Keratinocyte (primary cell): ENCODE data around the gene CDKAL1. TPM values are rescaled to one million over a fixed set of nuclear protein-coding genes. Genes with fewer than 3 reads are reported as not detected.

ENCODE experiments used
- DNase-seq: peaks from one replicate; pipeline ENCODE4 v3.0.0-alpha.2; 2011; ENCODE audit warnings: low read depth, missing footprints, low spot score
- FAIRE-seq: peaks from 2 replicates; lab custom pipeline; 2011; peaks lifted over from hg19 to GRCh38; lab: Jason Lieb, UNC
- H2AFZ ChIP-seq: 2 replicates; pipeline ENCODE4 v1.6.0; 2012; ENCODE audit warnings: low read length, control low read depth, inconsistent platforms; ENCODE audit not compliant: control insufficient read depth
- H3K27ac ChIP-seq: 2 replicates; pipeline ENCODE4 v1.5.1; 2011; ENCODE audit warnings: low read length; ENCODE audit not compliant: control insufficient read depth, insufficient read depth
- H3K27me3 ChIP-seq: 3 replicates; pipeline ENCODE4 v1.6.0; 2011; ENCODE audit warnings: low read length; ENCODE audit not compliant: control insufficient read depth, insufficient read depth; ENCODE audit errors: extremely low read depth
- H3K36me3 ChIP-seq, 2 experiments: 2 replicates in 1 of 2; 3 replicates in 1 of 2; pipeline ENCODE4 v1.5.1; 2011; ENCODE audit warnings: low read length in 2 of 2, mild to moderate bottlenecking in 1 of 2; ENCODE audit not compliant: control insufficient read depth in 2 of 2, insufficient read depth in 2 of 2; ENCODE audit errors: extremely low read depth in 1 of 2
- H3K4me1 ChIP-seq: 3 replicates; pipeline ENCODE4 v1.5.1; 2011; ENCODE audit warnings: low read length; ENCODE audit not compliant: control insufficient read depth, insufficient read depth; ENCODE audit errors: extremely low read depth
- H3K4me2 ChIP-seq: 3 replicates; pipeline ENCODE4 v1.6.0; 2011; ENCODE audit warnings: low read depth, low read length; ENCODE audit not compliant: control insufficient read depth, insufficient read depth; ENCODE audit errors: extremely low read depth
- H3K4me3 ChIP-seq, 3 experiments: fragments of 200-600 bp in 1 of 3; sonication (generic) in 1 of 3; 2 replicates in 2 of 3; 3 replicates in 1 of 3; pipeline ENCODE4 v1.5.1; 2011 to 2016; ENCODE audit warnings: low read length in 3 of 3, mild to moderate bottlenecking in 3 of 3, control low read depth in 2 of 3, inconsistent platforms in 1 of 3, low read depth in 1 of 3, mixed read lengths in 1 of 3, mixed run types in 1 of 3, moderate library complexity in 1 of 3; ENCODE audit not compliant: control insufficient read depth in 2 of 3, insufficient read depth in 2 of 3; ENCODE audit errors: extremely low read depth in 1 of 3
- H3K79me2 ChIP-seq: 2 replicates; pipeline ENCODE4 v1.6.0; 2012; ENCODE audit warnings: low read length; ENCODE audit not compliant: control insufficient read depth, insufficient read depth
- H3K9ac ChIP-seq: 3 replicates; pipeline ENCODE4 v1.6.0; 2011; ENCODE audit warnings: low read length; ENCODE audit not compliant: control insufficient read depth, insufficient read depth; ENCODE audit errors: extremely low read depth
- H3K9me1 ChIP-seq: 3 replicates; pipeline ENCODE4 v1.6.0; 2011; ENCODE audit warnings: low read length; ENCODE audit not compliant: control insufficient read depth, insufficient read depth; ENCODE audit errors: extremely low read depth
- H3K9me3 ChIP-seq: 2 replicates; pipeline ENCODE4 v1.5.1; 2012; ENCODE audit warnings: low read depth, low read length; ENCODE audit not compliant: control insufficient read depth
- H4K20me1 ChIP-seq: 3 replicates; pipeline ENCODE4 v1.6.0; 2011; ENCODE audit warnings: low read length; ENCODE audit not compliant: control insufficient read depth, insufficient read depth; ENCODE audit errors: extremely low read depth
- CTCF ChIP-seq, 3 experiments: IDR thresholded peaks in 1 of 3; conservative IDR thresholded peaks in 1 of 3; optimal IDR thresholded peaks in 1 of 3; 2 replicates in 2 of 3; 3 replicates in 1 of 3; pipeline versions ENCODE3 to v1.5.1; 2011; ENCODE audit warnings: low read length in 3 of 3, mild to moderate bottlenecking in 3 of 3, moderate library complexity in 2 of 3, control low read depth in 1 of 3, inconsistent platforms in 1 of 3; ENCODE audit not compliant: insufficient read depth in 2 of 3; ENCODE audit errors: extremely low read depth in 1 of 3
- EZH2 ChIP-seq: IDR thresholded peaks from one replicate; pipeline ENCODE4 v1.6.1; 2012; ENCODE audit warnings: inconsistent platforms, mild to moderate bottlenecking, low read length, moderate library complexity
- dilution Hi-C: fragments of 300-500 bp; cut with MboI; formaldehyde crosslinking; loops from one replicate; pipeline ENCODE4 v1.7.0; 2020; ENCODE audit warnings: low sequenced_read_pairs; ENCODE audit not compliant: extremely low pct_ligation_motif_present
- polyA plus RNA-seq, 5 experiments: library from polyadenylated mRNA; depleted of rRNA in 3 of 5; stranded (reverse) in 3 of 5; stranded (forward) in 1 of 5; unstranded in 1 of 5; fragments of >200 nt; gene quantifications; 1 replicate in 1 of 5; 2 replicates in 3 of 5; 3 replicates in 1 of 5; pipeline versions ENCODE4 v1.2.1 to v1.2.3, GENCODE V29; 2011 to 2012; ENCODE audit warnings: missing spikeins in 2 of 5, low read depth in 1 of 5, low replicate concordance in 1 of 5

Gene CDKAL1
- polyA plus RNA-seq, 1 donor (not counting 4 experiments of a cell fraction or from before 2014, with no cell fraction given), result 5.6 TPM

DNA sequence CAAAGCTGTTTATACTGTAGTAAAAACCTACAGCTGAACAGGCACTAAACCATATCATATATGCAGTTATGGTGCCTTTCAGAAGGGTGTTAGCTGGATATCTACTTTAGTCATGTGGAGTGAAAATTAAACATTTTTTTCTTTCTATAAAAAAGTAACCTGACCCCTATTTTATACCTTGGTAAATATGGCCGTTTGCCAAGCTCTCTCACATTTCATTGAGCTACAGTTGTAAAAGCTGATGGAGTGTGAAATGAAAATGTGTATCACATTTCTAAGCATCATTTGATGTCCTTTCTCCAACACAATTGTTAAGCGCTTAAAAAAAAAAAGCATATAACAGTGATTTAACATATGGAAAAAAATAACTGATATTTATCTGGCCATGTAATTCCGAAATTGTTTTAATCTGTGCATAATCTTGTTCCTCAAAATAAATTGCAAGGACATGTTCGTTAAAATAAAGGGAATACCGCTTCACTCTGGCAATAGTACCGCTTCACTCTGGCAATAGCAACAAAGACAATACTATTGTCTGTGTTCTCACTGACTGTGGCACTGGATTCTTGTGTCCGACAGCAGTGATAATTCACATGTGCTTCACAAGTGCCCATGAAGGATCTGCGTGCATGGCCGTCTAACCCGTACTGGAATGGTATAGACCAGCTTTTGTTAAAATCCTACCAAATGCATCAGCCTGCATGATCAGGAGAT lies 667.5 kb downstream of the CDKAL1 start:
- Histone ChIP-seq H3K79me2 (no peaks in the 10 kb centered on the region), H3K9ac (no peak overlapping the region), H4K20me1 (no peaks in the 10 kb centered on the region), H3K4me2 (no peak overlapping the region), H3K27me3 (no peaks in the 10 kb centered on the region), H3K4me3 (no peak overlapping the region), H3K36me3 (no peaks in the 10 kb centered on the region), H2AFZ (no peak overlapping the region), H3K9me1 (no peaks in the 10 kb centered on the region), H3K4me1 (peaks cover 6% of the 10 kb centered on the region), H3K9me3 (no peaks in the 10 kb centered on the region), H3K27ac (no peak overlapping the region)
- no peak for FAIRE-seq
- dilution Hi-C loops, result no loop called here
- DNase-seq, result no peak
- TF ChIP-seq EZH2 (no peak), CTCF (optimal IDR thresholded peaks at IDR 0.05 in 1 of 3, IDR thresholded peaks at IDR 0.05 in 1 of 3, conservative IDR thresholded peaks at IDR 0.05 in 1 of 3; ENCODE audit: extremely low read depth in 1 of 3, insufficient read depth in 2 of 3, low read length in 3 of 3) (no peak)

DNA sequence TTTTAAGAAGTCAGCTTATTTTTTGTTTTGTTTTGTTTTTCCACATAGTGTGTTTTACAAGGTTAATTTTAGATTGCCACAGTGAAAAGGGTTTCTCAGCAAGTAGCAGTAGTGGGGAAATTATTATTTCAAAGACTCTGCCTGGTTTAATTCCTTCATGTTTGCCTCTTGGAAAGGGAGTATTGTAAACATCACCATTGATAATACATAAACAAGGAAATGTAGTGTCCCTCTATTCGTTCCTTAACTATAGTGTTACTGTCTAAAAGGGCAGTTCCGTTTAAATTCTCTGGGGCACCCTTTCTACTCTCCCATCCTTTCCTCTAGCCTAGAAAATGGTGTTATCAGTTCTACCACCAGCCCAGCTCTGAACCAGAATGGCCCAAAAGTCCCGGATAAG lies 668.3 kb downstream of the CDKAL1 start:
- FAIRE-seq (no peak), DNase-seq (no peak)
- H3K9me3 ChIP-seq, result no peaks in the 10 kb centered on the region
- no peak overlapping the region for H3K27ac ChIP-seq
- dilution Hi-C loops, result no loop called here
- no peaks in the 10 kb centered on the region for H3K27me3 ChIP-seq
- no peaks in the 10 kb centered on the region for H3K79me2 ChIP-seq
- H3K9me1 ChIP-seq, result no peaks in the 10 kb centered on the region
- H3K36me3 ChIP-seq, result no peaks in the 10 kb centered on the region
- H3K4me2 ChIP-seq, result no peak overlapping the region
- H3K4me3 ChIP-seq, result no peak overlapping the region
- H2AFZ ChIP-seq, result no peak overlapping the region
- TF ChIP-seq CTCF (optimal IDR thresholded peaks at IDR 0.05 in 1 of 3, IDR thresholded peaks at IDR 0.05 in 1 of 3, conservative IDR thresholded peaks at IDR 0.05 in 1 of 3; ENCODE audit: extremely low read depth in 1 of 3, insufficient read depth in 2 of 3, low read length in 3 of 3) (no peak), EZH2 (no peak)
- H3K9ac ChIP-seq, result no peak overlapping the region
- H4K20me1 ChIP-seq, result no peaks in the 10 kb centered on the region
- peaks cover 3% of the 10 kb centered on the region for H3K4me1 ChIP-seq
